GM21367 (cell line): ENCODE results near the gene SERPINI1.
"Not testable (repeated sequence)": the region's sequence is repeated elsewhere in the genome, so short reads cannot be mapped to it uniquely, and the experiment has no call there.

Source experiments
- ATAC-seq: cut with Tn5 transposase; IDR thresholded peaks from one replicate; pipeline ENCODE4 v1.9.1; 2021; ENCODE audit not compliant: unreplicated experiment

SERPINI1 gene

GRCh38 chr3:167785790-167786189 is 50.3 kb downstream of the SERPINI1 start:
- ATAC-seq = no peak

GRCh38 chr3:167787440-167787839 is 51.9 kb downstream of the SERPINI1 start:
- ATAC-seq = no peak

- peak; percentile 90 for ATAC-seq
Measured at GRCh38 chr3:167798443-167798842, 62.9 kb downstream of the SERPINI1 start.

- ATAC-seq = no peak
Measured at GRCh38 chr3:167808910-167809309, 73.4 kb downstream of the SERPINI1 start.

- ATAC-seq = no peak
Measured at GRCh38 chr3:167810236-167810635, 74.7 kb downstream of the SERPINI1 start.

GRCh38 chr3:167811031-167811430 is 75.5 kb downstream of the SERPINI1 start:
- ATAC-seq = no peak

- no peak for ATAC-seq
Measured at GRCh38 chr3:167813169-167814123, 77.9 kb downstream of the SERPINI1 start.

- no peak for ATAC-seq
Measured at GRCh38 chr3:167814441-167814951, 79.0 kb downstream of the SERPINI1 start.

GRCh38 chr3:167816953-167817352 is 81.4 kb downstream of the SERPINI1 start:
- no peak for ATAC-seq

GRCh38 chr3:167820102-167820865 is 84.8 kb downstream of the SERPINI1 start:
- ATAC-seq = no peak

GRCh38 chr3:167821248-167821805 is 85.8 kb downstream of the SERPINI1 start:
- ATAC-seq = no peak

GRCh38 chr3:167823738-167824137 is 88.2 kb downstream of the SERPINI1 start:
- no peak for ATAC-seq

GRCh38 chr3:167827588-167827987 is 92.1 kb downstream of the SERPINI1 start:
- not testable (repeated sequence) for ATAC-seq

- ATAC-seq = no peak
Measured at GRCh38 chr3:167829071-167829470, 93.5 kb downstream of the SERPINI1 start.

- ATAC-seq = no peak
Measured at GRCh38 chr3:167830007-167830406, 94.5 kb downstream of the SERPINI1 start.

GRCh38 chr3:167835359-167835758 is 99.8 kb downstream of the SERPINI1 start:
- no peak for ATAC-seq

- no peak for ATAC-seq
Measured at GRCh38 chr3:167835953-167836352, 100.4 kb downstream of the SERPINI1 start.

- ATAC-seq = no peak
Measured at GRCh38 chr3:167837466-167837865, 101.9 kb downstream of the SERPINI1 start.

GRCh38 chr3:167839460-167840134 is 104.1 kb downstream of the SERPINI1 start:
- ATAC-seq = no peak

- no peak for ATAC-seq
Measured at GRCh38 chr3:167840247-167840646, 104.7 kb downstream of the SERPINI1 start.

GRCh38 chr3:167843481-167843880 is 108.0 kb downstream of the SERPINI1 start:
- no peak for ATAC-seq
